ENCODE measurements around the gene HNRNPR. TPM values are rescaled to one million over a fixed set of nuclear protein-coding genes. Genes with fewer than 3 reads are reported as not detected.

The HNRNPR gene
- total and polyA plus RNA-seq, 7 donors = 59.3 to 89.2 (median 65.7) TPM

DNA sequence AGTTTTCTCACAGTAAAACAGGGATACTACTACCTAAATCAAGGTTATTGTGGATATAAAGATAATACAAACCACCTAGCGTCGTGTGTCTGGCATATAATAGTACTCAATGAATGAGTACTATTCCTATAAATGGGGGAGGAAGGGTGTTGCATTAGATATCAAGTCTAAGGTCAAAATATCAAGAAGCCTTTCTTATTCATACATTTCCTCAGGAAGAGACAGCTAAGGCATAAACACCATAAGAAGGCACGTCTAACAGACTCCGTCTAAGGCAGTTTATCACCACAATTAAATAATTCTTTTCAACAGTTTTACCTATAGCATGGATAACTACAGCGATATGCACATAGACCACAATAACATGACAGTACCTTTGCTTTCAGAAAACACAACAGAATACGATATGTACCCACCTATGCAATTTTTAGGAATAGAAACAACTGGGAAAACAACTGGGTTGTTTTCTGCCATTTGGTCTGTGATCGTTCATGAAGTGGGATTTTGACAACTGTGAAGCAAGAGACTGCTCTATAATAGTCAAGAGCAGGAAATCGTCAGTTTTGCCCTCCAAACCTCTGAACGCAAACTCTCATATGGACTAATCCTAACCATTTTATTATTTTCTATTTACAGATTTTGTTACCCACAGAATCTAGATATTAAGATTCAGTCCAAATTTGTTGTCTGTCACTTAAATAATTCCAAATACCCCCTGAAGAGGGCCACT, 53.1 kb downstream of the HNRNPR start:
- Histone ChIP-seq H3K4me1 (no peaks in the 10 kb centered on the region), H3K4me3 (no peak overlapping the region), H3K27me3 (no peaks in the 10 kb centered on the region), H3K27ac (no peak overlapping the region), H3K36me3 (peaks cover 0 to 61% (median 6%) of the 10 kb centered on the region in 4 donors), H3K9me3 (no peaks in the 10 kb centered on the region)
- intact Hi-C loops (cut with DNase I) = no loop called here
- WGBS, 2 donors = 89 to 92% methylated on average over 9 of the region's 9 CpGs
- TF ChIP-seq POLR2A (IDR thresholded peaks at IDR 0.05) (no peak), POLR2AphosphoS5 (IDR thresholded peaks at IDR 0.05) (no peak), EP300 (IDR thresholded peaks at IDR 0.05) (no peak)
- TF ChIP-seq, protein P1, sequence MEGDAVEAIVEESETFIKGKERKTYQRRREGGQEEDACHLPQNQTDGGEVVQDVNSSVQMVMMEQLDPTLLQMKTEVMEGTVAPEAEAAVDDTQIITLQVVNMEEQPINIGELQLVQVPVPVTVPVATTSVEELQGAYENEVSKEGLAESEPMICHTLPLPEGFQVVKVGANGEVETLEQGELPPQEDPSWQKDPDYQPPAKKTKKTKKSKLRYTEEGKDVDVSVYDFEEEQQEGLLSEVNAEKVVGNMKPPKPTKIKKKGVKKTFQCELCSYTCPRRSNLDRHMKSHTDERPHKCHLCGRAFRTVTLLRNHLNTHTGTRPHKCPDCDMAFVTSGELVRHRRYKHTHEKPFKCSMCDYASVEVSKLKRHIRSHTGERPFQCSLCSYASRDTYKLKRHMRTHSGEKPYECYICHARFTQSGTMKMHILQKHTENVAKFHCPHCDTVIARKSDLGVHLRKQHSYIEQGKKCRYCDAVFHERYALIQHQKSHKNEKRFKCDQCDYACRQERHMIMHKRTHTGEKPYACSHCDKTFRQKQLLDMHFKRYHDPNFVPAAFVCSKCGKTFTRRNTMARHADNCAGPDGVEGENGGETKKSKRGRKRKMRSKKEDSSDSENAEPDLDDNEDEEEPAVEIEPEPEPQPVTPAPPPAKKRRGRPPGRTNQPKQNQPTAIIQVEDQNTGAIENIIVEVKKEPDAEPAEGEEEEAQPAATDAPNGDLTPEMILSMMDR (IDR thresholded peaks at IDR 0.05) = no peak
- no peak for DNase-seq

DNA sequence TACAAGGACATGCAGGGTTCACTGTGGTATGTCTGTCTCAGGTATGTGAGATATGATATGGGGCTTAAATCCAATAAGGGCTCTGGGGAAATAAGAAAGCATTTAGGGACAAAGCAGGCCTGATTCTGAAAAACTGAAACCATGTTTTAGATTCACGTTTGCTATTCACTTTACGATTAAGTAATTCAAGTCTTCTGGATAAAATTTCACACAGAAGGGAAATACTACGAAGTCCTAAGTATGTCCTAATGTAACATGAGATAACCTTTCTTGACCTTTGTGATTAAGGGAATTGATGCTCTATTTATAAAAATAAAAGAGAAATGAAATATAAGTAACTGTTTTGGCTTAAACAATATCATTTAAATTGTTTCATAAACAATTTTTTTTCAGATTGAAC, 55.4 kb downstream of the HNRNPR start:
- DNase-seq = no peak
- Histone ChIP-seq H3K27ac (no peak overlapping the region), H3K4me1 (no peaks in the 10 kb centered on the region), H3K27me3 (no peaks in the 10 kb centered on the region), H3K9me3 (no peaks in the 10 kb centered on the region), H3K36me3 (peaks cover 0 to 51% (median 6%) of the 10 kb centered on the region in 4 donors), H3K4me3 (no peak overlapping the region)
- WGBS, 2 donors = 88 to 89% methylated on average over 3 of the region's 3 CpGs
- TF ChIP-seq EP300 (IDR thresholded peaks at IDR 0.05) = no peak
- TF ChIP-seq, protein P1 (IDR thresholded peaks at IDR 0.05) = no peak
- TF ChIP-seq POLR2A (IDR thresholded peaks at IDR 0.05) = no peak
- TF ChIP-seq POLR2AphosphoS5 (IDR thresholded peaks at IDR 0.05) = no peak
- intact Hi-C loops (cut with DNase I) = no loop called here

DNA sequence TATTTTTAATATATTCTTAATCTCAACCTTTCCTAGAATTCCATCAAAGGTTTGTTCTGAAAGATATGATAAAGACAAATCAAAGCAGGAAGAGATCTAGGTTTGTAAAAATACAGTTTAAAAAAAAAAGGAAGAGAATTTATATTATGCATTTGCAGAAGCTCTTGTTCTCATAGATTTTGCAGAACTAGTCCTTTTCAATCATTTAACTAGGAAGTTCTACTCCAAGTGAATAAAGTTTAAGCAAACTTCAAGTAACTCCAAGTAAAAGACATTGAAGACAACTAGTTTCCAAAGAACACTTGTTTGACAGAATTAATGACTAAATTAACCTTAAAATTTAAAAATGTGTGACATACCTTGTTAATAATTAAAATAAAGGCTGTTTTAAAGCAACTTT, 55.9 kb downstream of the HNRNPR start:
- no peak overlapping the region for H3K27ac ChIP-seq
- TF ChIP-seq POLR2A (IDR thresholded peaks at IDR 0.05) = no peak
- no peak for TF ChIP-seq POLR2AphosphoS5 (IDR thresholded peaks at IDR 0.05)
- TF ChIP-seq EP300 (IDR thresholded peaks at IDR 0.05) = no peak
- TF ChIP-seq, protein P1 (IDR thresholded peaks at IDR 0.05) = no peak
- peaks cover 0 to 3% (median 0%) of the 10 kb centered on the region in 4 donors for H3K4me1 ChIP-seq
- H3K27me3 ChIP-seq = no peaks in the 10 kb centered on the region
- H3K36me3 ChIP-seq = peaks cover 0 to 50% (median 6%) of the 10 kb centered on the region in 4 donors
- no peak overlapping the region for H3K4me3 ChIP-seq
- intact Hi-C loops (cut with DNase I) = no loop called here
- H3K9me3 ChIP-seq = no peaks in the 10 kb centered on the region
- DNase-seq = no peak

DNA sequence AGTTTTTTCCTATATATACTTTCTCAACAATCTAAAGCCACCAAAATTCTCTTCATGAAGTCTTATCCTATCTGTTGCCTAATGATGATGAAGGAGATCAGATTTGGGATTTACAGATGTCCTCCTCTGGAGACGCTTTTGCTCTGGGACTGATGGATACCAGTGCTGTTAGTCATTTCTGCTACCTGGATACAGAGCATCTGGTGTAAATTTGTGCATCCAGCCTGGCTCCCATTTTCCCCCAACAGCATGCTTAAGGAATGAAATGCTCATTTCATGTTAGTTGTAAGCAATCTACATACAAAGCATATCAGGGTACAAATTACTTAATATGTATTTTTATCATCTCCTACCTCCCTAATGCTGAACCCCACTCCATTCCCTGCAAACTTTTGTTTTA, 57.7 kb downstream of the HNRNPR start:
- no peak for DNase-seq
- Histone ChIP-seq H3K9me3 (no peaks in the 10 kb centered on the region), H3K27me3 (no peaks in the 10 kb centered on the region), H3K36me3 (peaks cover 0 to 68% (median 8%) of the 10 kb centered on the region in 4 donors), H3K4me1 (peaks cover 0 to 4% (median 0%) of the 10 kb centered on the region in 4 donors), H3K4me3 (no peak overlapping the region), H3K27ac (no peak overlapping the region)
- TF ChIP-seq, protein P1 (IDR thresholded peaks at IDR 0.05) = no peak
- TF ChIP-seq EP300 (IDR thresholded peaks at IDR 0.05) (no peak), POLR2AphosphoS5 (IDR thresholded peaks at IDR 0.05) (no peak), POLR2A (IDR thresholded peaks at IDR 0.05) (no peak)
- intact Hi-C loops (cut with DNase I) = no loop called here
- 93 to 97% methylated on average over 1 of the region's 1 CpG for WGBS, 2 donors

Measured in sigmoid colon (tissue), 7 donors.